Fibroblast of villous mesenchyme (primary cell): ENCODE results near the gene PRKCE. TPM values are rescaled to one million over a fixed set of nuclear protein-coding genes. Genes with fewer than 3 reads are reported as not detected.
A peak's percentile ranks its signal among the peaks of the same experiment; 100 is the strongest.

Experiments
- DNase-seq: peaks from one replicate; pipeline ENCODE4 v3.0.0-alpha.2; 2010; ENCODE audit warnings: low read depth
- H3K4me3 ChIP-seq: 2 replicates; pipeline ENCODE4 v1.5.1; 2011; ENCODE audit warnings: low read depth, mild to moderate bottlenecking, low read length
- CTCF ChIP-seq: IDR thresholded peaks from 2 replicates; pipeline ENCODE4 v1.5.1; 2012; ENCODE audit warnings: low read depth, mild to moderate bottlenecking, low read length; ENCODE audit not compliant: insufficient read depth
- total RNA-seq: library from RNA; depleted of rRNA; stranded (reverse); fragments of >200 nt; gene quantifications from 2 replicates; pipeline ENCODE4 v1.2.3, GENCODE V29; 2012

The PRKCE gene
- total RNA-seq, 1 donor = 27.2 TPM

GRCh38 chr2:45962177-45962921 is 310.9 kb downstream of the PRKCE start:
- H3K4me3 ChIP-seq = no peak overlapping the region
- DNase-seq = peak; percentile 51
- no peak for TF ChIP-seq CTCF

DNA sequence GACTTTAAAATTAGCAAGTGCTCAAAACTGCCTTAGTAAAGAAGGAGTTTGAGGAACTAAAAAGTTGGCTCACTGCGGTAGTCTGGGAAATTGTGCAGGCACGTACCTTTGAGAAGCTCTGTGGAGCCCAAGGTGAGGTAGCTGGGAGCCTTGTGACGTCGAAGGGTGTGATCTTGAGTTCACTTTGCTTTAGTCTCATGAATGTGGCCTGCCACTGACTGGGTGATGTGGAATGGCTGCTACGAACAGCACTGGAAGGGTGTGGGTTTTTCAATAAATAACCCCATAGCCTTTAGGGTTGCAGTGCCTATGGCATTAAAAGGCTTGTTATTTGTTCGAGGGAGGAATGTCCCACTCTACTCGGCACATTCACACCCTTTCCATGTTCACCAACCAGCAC is 312.3 kb downstream of the PRKCE start:
- no peak overlapping the region for H3K4me3 ChIP-seq
- DNase-seq = no peak

GRCh38 chr2:45964223-45964841 is 312.9 kb downstream of the PRKCE start:
- H3K4me3 ChIP-seq = no peak overlapping the region
- peak; percentile 63 for DNase-seq
- TF ChIP-seq CTCF = no peak

More for the DNA sequence above, 312.3 kb downstream of the PRKCE start:
- no peak for TF ChIP-seq CTCF

GRCh38 chr2:45964906-45965305 is 313.4 kb downstream of the PRKCE start:
- no peak overlapping the region for H3K4me3 ChIP-seq
- DNase-seq = no peak
- no peak for TF ChIP-seq CTCF

GRCh38 chr2:45965871-45966498 is 314.5 kb downstream of the PRKCE start:
- H3K4me3 ChIP-seq = no peak overlapping the region
- no peak for DNase-seq
- no peak for TF ChIP-seq CTCF

- DNase-seq = peak; percentile 38
- TF ChIP-seq CTCF = no peak
- H3K4me3 ChIP-seq = no peak overlapping the region
Observed at GRCh38 chr2:45968946-45969584, 317.6 kb downstream of the PRKCE start.
